GM18909 (cell line): ENCODE data around the gene POLR3GL.
A peak's percentile ranks its signal among the peaks of the same experiment; 100 is the strongest.

Experiments
- ATAC-seq: cut with Tn5 transposase; IDR thresholded peaks from one replicate; pipeline ENCODE4 v1.9.1; 2021; ENCODE audit warnings: mild to moderate bottlenecking; ENCODE audit not compliant: unreplicated experiment, poor library complexity

POLR3GL gene

GRCh38 chr1:145990249-145990855 lies 25.9 kb downstream of the POLR3GL start:
- ATAC-seq = no peak

- no peak for ATAC-seq
Observed at GRCh38 chr1:145991735-145992412, 27.4 kb downstream of the POLR3GL start.

GRCh38 chr1:145992502-145992936 lies 28.0 kb downstream of the POLR3GL start:
- ATAC-seq = no peak

GRCh38 chr1:145992958-145993617 lies 28.6 kb downstream of the POLR3GL start:
- ATAC-seq = no peak

GRCh38 chr1:145993618-145994390 lies 29.3 kb downstream of the POLR3GL start:
- no peak for ATAC-seq

- ATAC-seq = no peak
Observed at GRCh38 chr1:145994391-145995120, 30.1 kb downstream of the POLR3GL start.

GRCh38 chr1:145995148-145995881 lies 30.8 kb downstream of the POLR3GL start:
- no peak for ATAC-seq

- no peak for ATAC-seq
Observed at GRCh38 chr1:145995964-145996432, 31.5 kb downstream of the POLR3GL start.

- ATAC-seq = peak; percentile 86
Observed at GRCh38 chr1:145996433-145997015, 32.0 kb downstream of the POLR3GL start, which contains the start of gene TXNIP. TSS of gene TXNIP (minus strand) at chr1:145996579. CDS start at chr1:145996266, 313 bp downstream.

- ATAC-seq = peak; percentile 29
Observed at GRCh38 chr1:145997016-145997717, 32.7 kb downstream of the POLR3GL start.

GRCh38 chr1:145997718-145998023 lies 33.2 kb downstream of the POLR3GL start:
- no peak for ATAC-seq

GRCh38 chr1:145999321-146000024 lies 35.0 kb downstream of the POLR3GL start:
- no peak for ATAC-seq

GRCh38 chr1:146001709-146002108 lies 37.2 kb downstream of the POLR3GL start:
- no peak for ATAC-seq

GRCh38 chr1:146007489-146008133 lies 43.1 kb downstream of the POLR3GL start:
- ATAC-seq = no peak

- no peak for ATAC-seq
Observed at GRCh38 chr1:146010126-146010738, 45.7 kb downstream of the POLR3GL start.

GRCh38 chr1:146012703-146013558 lies 48.4 kb downstream of the POLR3GL start:
- ATAC-seq = no peak
